HL-60 (cell line): Measurements from ENCODE around the gene TAF5.

Experiments used
- DNase-seq, 2 experiments: peaks; one replicate each; pipeline ENCODE4 v3.0.0-alpha.2; 2010 to 2020; ENCODE audit warnings: low read depth in 1 of 2, low spot score in 1 of 2
- H3K27ac ChIP-seq: fragments of 250-450 bp; sonication (Bioruptor Pico); replicated peaks from 2 replicates; pipeline ENCODE4 v1.5.1; 2020; ENCODE audit warnings: mild to moderate bottlenecking, moderate library complexity
- H3K27me3 ChIP-seq: fragments of 250-450 bp; sonication (Bioruptor Pico); 2 replicates; pipeline ENCODE4 v1.5.1; 2021; ENCODE audit warnings: mild to moderate bottlenecking, moderate library complexity; ENCODE audit not compliant: insufficient read depth, poor library complexity, severe bottlenecking
- H3K4me3 ChIP-seq: replicated peaks from 2 replicates; pipeline ENCODE4 v1.5.1; 2011; ENCODE audit warnings: mild to moderate bottlenecking, control low read depth, low read length; ENCODE audit not compliant: insufficient read depth
- CTCF ChIP-seq: IDR thresholded peaks from one replicate; pipeline ENCODE4 v1.5.1; 2011; ENCODE audit warnings: low read length, control low read depth, inconsistent platforms; ENCODE audit not compliant: insufficient read depth
- GABPA ChIP-seq: IDR thresholded peaks from 2 replicates; pipeline ENCODE4 v1.6.1; 2012; ENCODE audit warnings: low read depth
- POLR2AphosphoS5 ChIP-seq: IDR thresholded peaks from 2 replicates; pipeline ENCODE4 v1.6.1; 2012; ENCODE audit warnings: low read depth
- REST ChIP-seq: IDR thresholded peaks from 2 replicates; pipeline ENCODE4 v1.6.1; 2012; ENCODE audit warnings: low read depth; ENCODE audit not compliant: insufficient replicate concordance
- SPI1 ChIP-seq: IDR thresholded peaks from 2 replicates; pipeline ENCODE4 v1.6.1; 2012; ENCODE audit warnings: low read depth, mild to moderate bottlenecking, borderline replicate concordance

The TAF5 gene

GRCh38 chr10:103367379-103367781 lies 396 bp upstream of the TAF5 start:
- no peaks in the 10 kb centered on the region for H3K27me3 ChIP-seq
- H3K27ac ChIP-seq: peak overlapping the region; percentile 81
- peak in 1 of 2 experiments; percentile 6 for DNase-seq
- H3K4me3 ChIP-seq: peak overlapping the region; percentile 87
- TF ChIP-seq REST: no peak
- no peak for TF ChIP-seq GABPA
- TF ChIP-seq POLR2AphosphoS5: no peak
- no peak for TF ChIP-seq SPI1
- no peak for TF ChIP-seq CTCF

- Histone ChIP-seq H3K4me3 (no peak overlapping the region), H3K27me3 (no peaks in the 10 kb centered on the region), H3K27ac (no peak overlapping the region)
- DNase-seq: no peak
- TF ChIP-seq REST (no peak), SPI1 (no peak), POLR2AphosphoS5 (no peak), CTCF (no peak), GABPA (no peak)
Measured at GRCh38 chr10:103373544-103373943, 5.8 kb downstream of the TAF5 start.

- no peaks in the 10 kb centered on the region for H3K27me3 ChIP-seq
- TF ChIP-seq REST: no peak
- TF ChIP-seq SPI1: no peak
- TF ChIP-seq CTCF: no peak
- no peak for TF ChIP-seq GABPA
- no peak overlapping the region for H3K4me3 ChIP-seq
- DNase-seq: no peak
- no peak overlapping the region for H3K27ac ChIP-seq
Measured at GRCh38 chr10:103374263-103374662, 6.5 kb downstream of the TAF5 start.
